ENCODE data around the gene DAB1. TPM values are rescaled to one million over a fixed set of nuclear protein-coding genes. Genes with fewer than 3 reads are reported as not detected.

DAB1 gene
- total RNA-seq, 1 donor from 2014 or later = 12.2 TPM

DNA sequence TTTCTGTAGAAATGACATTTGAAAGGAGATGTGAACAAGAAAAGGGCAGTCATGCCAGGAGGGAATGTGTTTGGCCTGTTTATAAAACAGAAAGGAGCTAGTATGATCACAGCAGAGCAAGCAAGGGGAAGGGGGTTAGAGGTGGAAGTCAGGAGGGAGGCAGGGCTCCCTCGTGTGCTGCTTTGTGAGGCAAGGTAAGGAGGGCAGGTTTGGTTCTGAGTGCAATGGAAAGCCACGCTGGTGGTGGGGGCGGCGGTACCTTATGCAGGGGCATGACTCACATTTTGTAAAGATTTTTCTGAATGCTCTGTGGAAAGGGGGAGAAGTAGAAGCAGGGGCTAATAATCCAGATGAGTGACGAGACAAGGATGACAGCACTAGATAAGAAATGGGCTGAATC lies 260.5 kb downstream of the DAB1 start:
- DNase-seq (ENCODE audit: low spot score) = no peak

DNA sequence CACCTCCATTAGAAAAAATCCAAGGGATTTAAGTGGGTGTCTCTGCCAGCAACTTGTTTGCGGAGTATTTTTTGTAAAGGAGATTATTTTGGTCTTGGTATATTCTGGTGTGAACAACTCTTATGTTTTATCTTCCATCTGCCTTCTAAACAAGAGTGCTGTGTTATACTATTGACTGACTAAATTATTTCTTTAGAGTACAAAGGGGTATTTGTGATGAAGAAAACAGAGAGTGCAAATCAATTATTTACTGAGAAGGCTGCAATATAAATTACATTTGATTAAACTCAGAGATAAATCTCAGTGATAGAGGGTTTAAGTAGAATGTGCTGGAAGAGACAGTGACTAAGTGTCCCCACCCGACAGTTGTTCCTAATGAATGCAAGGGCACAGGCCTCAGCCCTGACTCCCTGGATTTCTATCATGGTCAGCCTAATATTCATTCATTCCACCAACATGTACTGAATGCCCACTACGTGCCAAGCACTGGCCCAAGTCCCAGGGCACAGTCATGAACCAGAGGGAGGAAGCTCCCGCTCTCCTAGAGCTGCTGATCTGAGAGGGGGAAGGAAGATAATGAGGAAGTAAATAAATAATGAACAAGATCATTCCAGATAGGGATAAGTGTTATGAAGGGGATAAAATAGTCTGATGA lies 261.1 kb downstream of the DAB1 start:
- no peak for DNase-seq (ENCODE audit: low spot score)

DNA sequence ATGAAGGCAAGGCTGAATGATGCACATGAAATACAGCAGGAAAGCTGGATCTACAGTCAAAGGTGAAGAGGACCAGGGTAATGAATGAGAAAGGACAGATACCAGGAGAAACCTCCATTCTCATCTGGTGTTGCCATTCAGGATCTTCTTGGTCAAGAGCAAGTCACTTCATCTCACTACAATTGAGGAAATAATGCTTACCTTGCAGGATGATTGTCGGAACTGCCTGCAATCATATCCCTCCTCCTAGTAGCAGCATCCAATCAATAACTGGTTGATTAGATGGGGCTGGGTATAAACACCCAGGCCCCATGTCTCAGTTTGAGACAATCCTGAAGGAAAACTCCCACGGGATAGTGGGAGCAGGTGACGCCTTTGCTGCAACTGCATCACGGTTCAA lies 263.3 kb downstream of the DAB1 start:
- no peak for DNase-seq (ENCODE audit: low spot score)

DNA sequence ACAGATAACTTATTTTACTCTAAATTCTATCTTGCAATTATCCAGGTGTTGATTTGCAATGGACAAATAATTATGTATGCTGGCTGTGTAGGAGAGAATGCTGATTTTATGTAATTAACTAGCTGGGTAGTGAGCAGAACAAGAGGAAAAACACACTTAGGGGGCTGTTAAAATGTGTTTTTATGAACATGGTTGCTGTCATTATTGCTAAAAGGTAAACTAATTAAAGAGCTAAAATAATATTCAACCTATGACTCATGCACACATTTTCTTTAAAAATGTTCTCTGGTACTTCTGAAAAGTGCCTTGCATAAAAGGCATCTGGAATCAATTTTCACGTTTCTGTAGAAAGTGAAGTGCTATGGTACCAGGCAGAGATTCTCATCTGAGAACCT lies 265.3 kb downstream of the DAB1 start:
- DNase-seq (ENCODE audit: low spot score) = no peak

DNA sequence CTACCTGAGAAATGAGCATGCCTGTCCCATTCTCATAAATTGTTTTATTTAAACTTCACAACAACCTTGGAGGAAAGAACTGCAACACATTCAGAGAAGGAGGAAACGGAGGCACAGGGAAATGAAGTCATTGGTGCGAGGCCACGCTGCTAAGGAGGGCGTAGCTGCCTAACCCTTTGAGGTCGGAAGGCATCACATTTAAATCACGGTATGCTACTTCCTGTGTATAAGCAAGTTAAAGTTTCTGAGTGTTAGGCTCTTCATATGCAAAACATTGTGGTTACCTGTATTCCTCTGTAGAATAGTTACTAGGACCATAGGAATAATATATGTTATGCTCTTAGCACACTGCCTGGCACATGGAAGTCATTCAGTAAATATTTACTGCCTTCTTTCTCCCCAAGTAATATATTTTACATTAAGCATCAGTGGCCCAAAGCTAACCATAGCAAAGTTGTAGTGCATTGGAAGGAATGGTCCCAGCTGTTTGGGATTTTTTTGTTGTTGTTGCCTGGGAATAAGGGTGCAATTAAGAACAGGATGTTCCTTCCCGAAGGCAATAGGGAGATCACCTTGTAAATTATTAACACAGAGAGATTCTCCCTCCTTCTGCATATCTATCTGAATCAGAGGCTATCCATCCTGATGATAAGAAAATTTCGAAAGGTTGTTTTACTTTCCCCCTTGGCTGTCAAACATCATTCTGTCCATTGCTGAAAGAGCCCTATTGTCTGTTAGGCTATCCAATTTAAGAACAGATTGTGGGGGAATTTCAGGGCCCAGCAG lies 265.8 kb downstream of the DAB1 start:
- no peak for DNase-seq (ENCODE audit: low spot score)

DNA sequence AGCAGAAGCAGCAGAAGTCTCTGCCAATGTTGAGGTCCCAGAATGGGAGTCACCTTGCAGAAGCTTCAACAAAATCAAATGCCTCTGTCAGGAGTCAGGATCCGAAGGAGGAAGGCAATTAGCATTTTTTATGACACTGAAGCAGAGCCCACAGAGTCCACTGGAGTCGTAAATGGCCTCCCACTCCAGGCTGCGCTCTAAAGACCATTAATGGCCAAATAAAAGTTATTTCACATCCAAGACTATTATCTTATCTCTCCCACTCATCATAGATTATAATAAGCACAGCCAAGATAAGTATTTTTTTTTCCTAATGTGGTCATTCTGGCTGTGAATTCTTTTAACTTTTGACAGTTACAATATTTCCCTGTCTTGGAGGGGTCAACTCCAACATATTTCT lies 267.0 kb downstream of the DAB1 start:
- DNase-seq (ENCODE audit: low spot score) = no peak

DNA sequence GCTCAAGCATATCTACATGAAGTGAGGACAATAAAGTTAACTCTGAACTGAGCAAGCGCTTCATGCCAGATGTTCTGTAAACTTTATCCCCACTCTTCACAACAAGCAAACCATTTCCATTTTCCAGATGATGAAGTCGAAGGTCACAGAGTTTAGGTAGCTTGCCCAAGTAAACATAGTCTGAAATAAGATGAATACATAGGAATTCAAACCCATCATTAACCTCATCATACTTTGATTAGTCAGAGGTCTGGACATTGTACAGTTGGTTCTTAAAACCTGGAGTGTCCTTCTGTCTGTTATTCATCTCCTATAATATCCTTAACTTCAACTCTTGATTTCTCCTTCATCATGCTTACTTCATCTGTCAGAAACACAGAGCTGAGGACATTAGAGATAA lies 277.8 kb downstream of the DAB1 start:
- no peak for DNase-seq (ENCODE audit: low spot score)

DNA sequence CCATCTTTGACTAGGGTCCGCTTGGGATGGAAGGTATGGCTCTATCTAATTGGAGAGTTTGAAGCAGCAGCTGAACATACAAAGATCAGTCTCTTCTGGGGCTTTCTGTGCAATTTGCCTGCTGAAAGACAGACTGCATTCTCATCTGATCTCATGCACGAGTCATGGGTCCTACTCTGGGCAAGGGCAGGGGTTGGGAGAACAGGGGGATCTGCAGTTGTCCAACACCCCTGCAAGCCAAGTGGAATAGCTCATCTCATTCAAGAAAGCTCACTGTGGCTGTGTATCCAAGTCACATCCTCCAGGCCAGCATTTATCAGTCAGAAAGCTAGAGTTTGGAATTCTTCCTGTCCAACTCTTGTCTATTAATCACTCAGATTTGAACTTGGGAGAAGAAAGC lies 280.9 kb downstream of the DAB1 start:
- no peak for DNase-seq (ENCODE audit: low spot score)

DNA sequence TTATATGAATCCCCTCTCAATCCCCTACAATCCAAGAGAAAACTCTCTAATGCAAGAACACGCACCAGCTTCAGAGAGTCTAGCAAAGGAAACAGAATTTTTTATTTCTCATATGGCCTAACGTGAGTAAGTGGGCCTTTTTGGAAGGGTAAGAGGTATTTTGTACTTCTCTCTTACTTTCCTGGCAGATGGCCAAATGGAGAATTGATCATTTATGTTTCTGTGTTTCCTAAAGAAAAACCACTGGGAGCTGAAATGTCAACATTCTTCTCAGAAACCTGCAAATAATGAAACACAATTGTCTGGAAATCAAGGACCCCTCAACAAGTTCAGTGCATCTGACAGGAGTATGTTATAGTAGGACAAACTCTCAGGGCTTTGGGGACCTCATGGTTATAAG lies 281.7 kb downstream of the DAB1 start:
- no peak for DNase-seq (ENCODE audit: low spot score)

DNA sequence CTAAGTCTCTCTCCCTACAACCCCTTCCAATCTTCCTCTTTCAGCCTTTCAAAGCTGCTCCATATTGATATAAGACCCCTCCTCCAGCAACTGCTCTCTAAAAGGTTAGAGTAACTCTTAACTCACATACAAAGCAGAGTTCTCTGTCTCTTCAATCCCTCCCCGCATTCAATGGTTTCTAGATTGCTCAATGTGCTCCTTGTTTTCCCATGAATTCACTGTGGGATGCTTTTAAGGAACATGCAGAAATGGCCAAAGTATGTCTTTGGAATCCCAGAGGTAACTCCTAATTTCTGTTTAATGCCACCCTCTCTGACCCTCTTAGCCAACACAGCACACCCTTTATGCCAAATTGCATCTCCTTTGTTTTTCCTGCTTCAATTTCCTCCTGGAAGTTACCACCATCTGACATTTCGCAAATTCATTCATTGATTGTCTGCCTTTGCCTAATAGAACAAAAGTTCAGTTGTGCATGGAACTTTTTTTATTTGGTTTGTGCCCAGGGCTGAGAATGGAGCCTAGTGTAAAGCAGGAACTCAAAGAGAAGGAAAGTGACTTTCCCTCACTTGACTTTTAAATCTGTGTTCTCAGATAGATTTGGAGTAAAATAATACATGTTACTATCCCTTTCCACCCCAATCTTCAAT lies 285.3 kb downstream of the DAB1 start:
- no peak for DNase-seq (ENCODE audit: low spot score)

DNA sequence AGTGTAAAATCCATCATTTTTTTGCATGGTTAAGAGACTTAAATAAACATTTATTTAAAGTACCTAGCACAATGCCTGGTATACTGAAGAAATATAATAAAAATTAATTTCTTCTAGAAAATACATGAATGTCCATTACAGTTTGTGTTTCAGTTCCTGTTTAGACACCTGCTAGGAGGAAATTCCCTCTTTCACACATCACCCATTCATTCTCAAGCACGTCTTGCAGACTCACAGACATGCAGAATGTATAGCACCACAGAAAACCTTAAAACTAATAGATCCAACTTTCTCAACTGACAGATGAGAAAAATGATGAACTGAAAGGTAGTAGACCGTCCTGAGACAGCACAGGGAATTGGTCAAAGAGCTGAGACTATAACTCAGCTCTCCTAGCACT lies 285.9 kb downstream of the DAB1 start:
- DNase-seq (ENCODE audit: low spot score) = no peak

DNA sequence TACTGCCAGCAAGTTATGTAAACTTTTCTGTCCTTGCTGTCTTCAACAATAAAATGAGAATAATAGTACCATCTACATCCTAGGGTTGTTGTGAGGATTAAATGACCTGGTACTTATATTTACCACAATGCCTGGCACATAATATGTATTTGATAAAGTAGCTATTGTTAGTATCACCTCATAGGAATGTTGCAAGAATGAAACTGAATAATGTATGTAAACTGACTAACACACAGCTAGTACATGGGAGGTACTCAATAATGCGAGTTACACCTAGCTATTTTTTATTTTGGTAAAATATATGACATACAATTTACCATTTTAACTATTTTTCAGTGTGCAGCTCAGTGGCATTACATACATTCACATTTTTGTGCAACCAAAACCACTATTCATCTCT lies 289.1 kb downstream of the DAB1 start:
- no peak for DNase-seq (ENCODE audit: low spot score)

DNA sequence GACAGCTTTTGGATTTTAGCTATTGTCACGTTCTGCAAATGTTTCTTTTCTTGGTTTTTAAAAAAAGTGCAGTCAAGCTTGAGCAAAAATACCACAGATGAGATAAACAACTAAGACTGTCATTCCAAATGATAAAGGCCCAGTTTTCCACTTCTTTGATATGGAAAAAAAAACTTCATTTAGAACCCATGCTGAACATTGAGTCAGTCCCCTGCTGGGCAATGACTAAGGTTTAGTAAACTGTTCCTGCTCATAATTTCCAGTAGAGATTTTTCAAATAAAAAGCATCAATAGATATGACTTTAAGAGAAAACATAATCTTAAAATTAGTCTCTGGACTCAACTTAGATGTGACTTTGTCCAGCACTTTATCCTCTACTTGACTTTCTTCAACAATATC lies 290.2 kb downstream of the DAB1 start:
- DNase-seq (ENCODE audit: low spot score) = no peak

DNA sequence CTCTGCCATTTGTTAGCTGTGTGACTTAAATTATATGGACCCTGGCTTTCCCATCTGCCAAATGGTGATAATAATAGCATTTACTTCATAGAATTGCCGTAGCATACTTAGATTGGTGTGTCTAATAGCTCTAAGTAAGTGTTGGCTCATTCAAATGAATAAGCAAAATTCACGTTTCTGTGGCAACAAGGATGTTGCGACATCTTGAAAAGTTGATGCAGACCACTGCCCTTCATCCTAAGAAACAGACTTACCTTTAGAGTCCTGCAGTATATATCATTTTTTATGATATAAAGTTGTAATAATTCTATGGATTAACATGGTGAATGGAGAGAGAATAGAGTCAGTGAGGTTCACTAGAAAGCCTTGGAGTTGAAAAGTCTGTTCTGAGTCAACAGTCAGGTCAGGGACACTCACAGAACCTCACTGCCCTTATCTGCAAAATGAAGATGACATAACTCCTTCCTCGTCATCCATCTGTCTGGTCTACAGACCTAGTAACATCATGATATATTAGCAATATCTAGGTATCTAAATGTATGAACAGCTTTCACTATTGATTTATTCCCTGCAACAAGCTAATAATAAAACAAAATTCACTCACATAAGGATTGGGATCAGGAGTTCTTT lies 290.8 kb downstream of the DAB1 start:
- no peak for DNase-seq (ENCODE audit: low spot score)

DNA sequence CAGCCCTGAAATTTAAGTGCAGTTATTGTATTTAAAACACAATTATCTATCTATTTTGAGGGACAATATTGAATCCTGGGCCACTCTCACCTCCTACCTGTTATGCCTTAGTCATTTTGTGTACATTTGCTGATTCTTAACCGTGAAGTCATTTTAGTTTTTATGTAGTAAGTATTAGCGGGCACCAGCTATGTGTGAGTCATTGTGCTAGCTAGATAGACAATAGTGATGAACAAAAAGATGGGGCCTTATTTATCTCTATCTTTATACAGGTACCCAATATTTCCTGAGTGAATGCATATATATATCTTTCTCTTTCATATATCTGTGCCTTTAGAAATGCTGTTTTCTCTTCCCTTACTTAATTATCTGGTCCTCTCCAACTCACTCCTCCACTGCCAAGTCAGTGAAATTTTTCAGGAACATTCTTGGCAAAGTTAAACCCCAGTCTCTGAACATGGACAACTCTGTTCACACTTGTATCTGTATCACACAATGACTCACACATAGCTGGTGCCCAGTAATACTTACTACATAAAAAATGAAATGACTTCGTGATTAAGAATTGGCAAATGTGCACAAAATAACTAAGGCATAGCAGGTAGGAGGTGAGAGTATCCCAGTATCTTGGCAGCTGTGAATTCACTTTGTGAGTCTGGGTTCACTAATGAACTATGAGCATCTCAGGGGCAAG lies 292.0 kb downstream of the DAB1 start:
- no peak for DNase-seq (ENCODE audit: low spot score)

DNA sequence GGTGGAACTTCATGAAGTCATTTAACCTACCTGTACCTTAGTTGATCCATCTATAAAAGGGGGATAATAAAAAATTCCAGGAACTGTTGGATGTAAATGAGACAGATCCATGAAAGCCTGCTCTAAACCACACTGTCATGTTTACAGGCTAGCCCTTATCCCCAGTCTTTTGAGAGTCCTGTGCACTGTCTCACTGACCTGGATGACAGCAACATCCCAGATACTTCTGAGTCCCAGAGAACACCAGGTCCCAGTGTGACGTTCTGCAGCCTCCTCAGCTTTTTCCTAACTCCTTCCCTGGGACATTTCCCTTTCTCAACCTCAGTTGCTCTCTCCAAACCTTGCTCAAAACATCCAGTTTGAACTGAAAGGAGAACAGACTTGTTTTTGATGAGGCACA lies 292.6 kb downstream of the DAB1 start:
- DNase-seq (ENCODE audit: low spot score) = no peak

DNA sequence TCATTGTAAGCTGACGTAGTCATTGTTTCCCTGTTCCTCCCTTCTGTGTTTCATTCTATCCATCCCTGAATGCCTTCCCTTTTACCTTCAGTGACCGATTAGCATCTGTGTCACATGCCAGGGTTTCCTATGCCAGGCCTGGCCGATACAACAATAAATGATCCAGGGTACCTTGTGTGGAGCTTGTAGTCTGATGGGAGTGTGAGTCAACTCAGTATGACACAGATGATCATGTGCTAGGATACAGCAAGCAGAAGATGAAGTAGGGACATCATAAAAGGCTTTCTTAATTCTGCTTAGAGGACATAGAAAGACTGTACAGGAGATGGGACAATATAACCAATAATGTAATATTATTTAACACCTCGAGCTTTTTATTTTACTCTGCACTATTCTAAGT lies 294.0 kb downstream of the DAB1 start:
- DNase-seq (ENCODE audit: low spot score) = no peak

DNA sequence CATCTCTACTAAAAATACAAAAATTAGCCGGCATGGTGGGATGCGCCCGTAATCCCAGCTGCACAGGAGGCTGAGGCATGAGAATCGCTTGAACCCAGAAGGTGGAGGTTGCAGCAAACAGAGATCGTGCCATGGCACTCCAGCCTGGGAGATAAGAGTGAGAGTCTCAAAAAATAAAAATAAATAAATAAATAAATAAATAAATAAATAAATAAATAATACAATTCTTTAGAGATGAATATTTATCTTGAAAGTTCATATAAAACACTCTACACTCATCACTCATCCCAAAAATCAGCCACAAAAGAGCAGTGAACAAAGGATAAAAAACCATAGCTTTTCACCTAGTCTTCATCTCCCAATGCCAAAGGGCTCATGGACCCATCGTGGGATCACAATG lies 295.9 kb downstream of the DAB1 start:
- DNase-seq (ENCODE audit: low spot score) = no peak

DNA sequence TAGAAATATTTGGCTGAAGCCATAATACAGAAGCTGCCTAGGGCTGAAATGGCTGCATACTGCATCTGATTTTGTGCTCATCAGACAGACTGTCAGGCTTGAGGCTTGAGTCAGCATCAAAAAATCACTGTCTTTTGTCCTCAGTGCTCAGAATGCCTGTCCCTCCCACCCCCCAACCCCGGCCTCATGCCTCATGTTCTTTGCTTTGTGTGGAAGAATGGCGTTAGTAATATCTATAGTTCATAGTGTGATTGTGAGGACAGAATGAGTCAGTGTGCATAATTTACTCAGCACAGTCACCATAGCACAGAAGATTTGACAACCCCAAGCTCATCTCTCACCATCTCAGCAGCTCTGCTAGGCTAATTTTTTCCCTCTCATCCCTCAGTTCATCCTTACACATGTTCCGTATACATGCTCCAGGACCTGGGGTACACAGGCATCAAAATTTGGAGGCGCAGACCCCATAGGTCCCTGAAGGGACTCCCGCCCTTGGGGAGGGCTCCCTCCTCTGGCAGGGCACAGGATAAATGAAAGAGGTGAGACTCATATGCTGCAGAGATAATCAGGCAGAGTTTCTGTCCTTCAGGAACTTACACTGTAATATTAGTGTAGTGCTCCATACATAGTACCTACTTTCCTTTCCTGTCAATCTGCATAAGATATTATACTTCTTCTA lies 299.0 kb downstream of the DAB1 start:
- DNase-seq (ENCODE audit: low spot score) = no peak

DNA sequence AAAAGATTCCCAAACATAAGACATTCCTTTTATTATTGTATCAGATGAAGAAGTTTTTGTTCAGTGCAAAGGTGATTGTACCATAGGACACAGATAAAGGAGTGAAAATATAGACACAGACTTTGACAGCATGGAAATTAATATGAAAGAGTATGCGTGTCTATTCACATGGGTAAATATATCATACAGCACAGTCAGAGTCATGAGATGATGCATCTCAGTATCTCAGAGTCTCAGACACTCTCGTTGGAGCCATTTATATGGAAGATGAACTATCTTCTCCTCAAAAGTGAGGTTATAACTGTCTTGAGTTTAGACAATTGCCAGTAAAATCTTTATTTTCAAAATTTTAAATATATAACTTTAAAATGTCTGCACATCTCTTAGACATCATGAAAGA lies 299.7 kb downstream of the DAB1 start:
- DNase-seq (ENCODE audit: low spot score) = no peak

DNA sequence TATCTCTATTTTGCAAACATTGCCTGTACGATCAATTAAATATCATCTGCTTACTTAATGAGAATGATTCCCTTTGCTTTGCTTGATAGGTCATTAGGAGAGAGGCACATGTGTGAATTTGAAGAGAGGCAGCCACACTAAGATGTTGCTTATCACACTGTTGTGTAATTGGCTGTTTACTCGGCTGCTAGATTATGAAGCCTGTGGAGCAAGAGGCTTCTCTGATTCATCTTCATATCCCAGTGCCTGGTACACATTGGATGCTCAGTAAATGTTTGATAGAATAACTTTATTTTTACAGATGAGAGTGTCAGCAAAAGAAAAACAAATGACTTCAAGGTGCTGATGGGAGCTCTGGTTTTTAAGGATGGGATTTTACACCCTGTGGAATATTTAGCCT lies 301.8 kb downstream of the DAB1 start:
- no peak for DNase-seq (ENCODE audit: low spot score)
